Heart right ventricle (tissue), 16 donors: ENCODE data around the gene SLC17A1. TPM values are rescaled to one million over a fixed set of nuclear protein-coding genes. Genes with fewer than 3 reads are reported as not detected.

Experiments used
- ATAC-seq, 8 donors: fragments of 200-7000 bp; cut with Tn5 transposase; one replicate each; pipeline ENCODE4 v1.9.1; 2020; ENCODE audit warnings: mild to moderate bottlenecking in 8 of 8, moderate library complexity in 8 of 8, moderate number of reproducible peaks in 1 of 8
- DNase-seq, 2 donors: peaks; one replicate each; pipeline ENCODE4 v3.0.0-alpha.2; 2020
- H3K27ac ChIP-seq, 10 donors: fragments of 200-600 bp; sonication (generic) in 2 of 10; one replicate each; pipeline versions ENCODE4 v1.5.0 to v1.8.0; 2020 to 2022; ENCODE audit warnings: mild to moderate bottlenecking in 3 of 10
- H3K27me3 ChIP-seq, 7 donors: fragments of 200-600 bp; one replicate each; pipeline ENCODE4 v1.8.0; 2021 to 2022; ENCODE audit warnings: mild to moderate bottlenecking in 2 of 7
- H3K36me3 ChIP-seq, 9 donors: fragments of 200-600 bp; sonication (generic) in 1 of 9; one replicate each; pipeline versions ENCODE4 v1.5.0 to v1.8.0; 2020 to 2022; ENCODE audit warnings: mild to moderate bottlenecking in 2 of 9
- H3K4me1 ChIP-seq, 9 donors: fragments of 200-600 bp; sonication (generic) in 1 of 9; one replicate each; pipeline versions ENCODE4 v1.5.0 to v1.8.0; 2020 to 2022; ENCODE audit warnings: mild to moderate bottlenecking in 4 of 9
- H3K4me3 ChIP-seq, 10 donors: fragments of 200-600 bp; sonication (generic) in 2 of 10; one replicate each; pipeline versions ENCODE4 v1.5.0 to v1.8.0; 2020 to 2022; ENCODE audit warnings: mild to moderate bottlenecking in 7 of 10, moderate library complexity in 2 of 10
- H3K9me3 ChIP-seq, 11 donors: fragments of 200-600 bp in 10 of 11; sonication (generic) in 2 of 11; one replicate each; pipeline versions ENCODE4 v1.5.0 to v1.8.0; 2013 to 2022; ENCODE audit warnings: mild to moderate bottlenecking in 2 of 11, control low read depth in 1 of 11, moderate library complexity in 1 of 11
- CTCF ChIP-seq, 9 donors: fragments of 200-600 bp; sonication (generic) in 2 of 9; IDR thresholded peaks; one replicate each; pipeline versions ENCODE4 v1.5.0 to v1.8.0; 2021 to 2022; ENCODE audit warnings: antibody characterized with exemption in 9 of 9, mild to moderate bottlenecking in 5 of 9, moderate library complexity in 1 of 9
- WGBS, 2 donors: extraction: QIAGEN DNeasy Blood & Tissue Kit; methylation state at CpG; one replicate each; pipeline ENCODE4 v1.1.7; 2013; ENCODE audit warnings: inconsistent platforms in 1 of 2; 5-methylcytosine and 5-hydroxymethylcytosine counted together
- intact Hi-C, 10 donors: fragments of 100-400 bp; cut with DNase I; formaldehyde crosslinking; loops; one replicate each; pipeline versions ENCODE4 v1.11.1 to v1.14.2; 2022
- polyA plus RNA-seq, 2 donors: library from polyadenylated mRNA; stranded (reverse); fragments of 200-250 nt; gene quantifications; one replicate each; pipeline ENCODE4 v1.2.3, GENCODE V29; 2013
- total RNA-seq, 10 donors: library from RNA; stranded (reverse); fragmentation: NEBNext Ultra II Directional in 3 of 10; extraction: Animal tissue kit (Norgen Biotek cat#: 25700) in 3 of 10; gene quantifications; one replicate each; pipeline versions ENCODE4 v1.2.1 to v1.2.4, GENCODE V29; 2021 to 2023
- donor health status: Arrhythmogenic right ventricular cardiomyopathy.
- donor health status: ischemic (EF 13 %, LVEDD 7.1; RV severe dilation, severe dysfunction).
- donor health status: healthy with polysubstance abuse.
- donor health status: DM: no; HTN: yes; CAD: no.
- donor health status: DM: no; HTN: no; CAD: no.
- donor health status: ischemic (EF 25% LVEDD 6.9; RV normal size, moderate dysfunction).
- donor health status: ischemic (EF 25% LVEDD 5.7; RV mildly dilated, moderate dysfunction).
- donor health status: healthy.
- donor health status: DM: yes; HTN: yes; CAD: no.
- donor health status: Ischemic cardiomyopathy.
- donor health status: ischemic (EF 35%, LVEDD 5.7; RV mildly dilated, moderate dysfunction).
- donor health status: nonischemic (EF 11% LVEDD 7.7; RV severe dilation, severe dysfunction).
- donor health status: DM: yes; HTN: yes; CAD: no.
- donor health status: PGD.
- donor health status: ischemic (EF 29% LVEDD 5.4; RV normal size, mild dysfunction).
- donor health status: nonischemic (EF 23%, LVEDD 6.1; RV moderate dilation, normal function).

SLC17A1 gene
- total and polyA plus RNA-seq, 12 donors = not detected

DNA sequence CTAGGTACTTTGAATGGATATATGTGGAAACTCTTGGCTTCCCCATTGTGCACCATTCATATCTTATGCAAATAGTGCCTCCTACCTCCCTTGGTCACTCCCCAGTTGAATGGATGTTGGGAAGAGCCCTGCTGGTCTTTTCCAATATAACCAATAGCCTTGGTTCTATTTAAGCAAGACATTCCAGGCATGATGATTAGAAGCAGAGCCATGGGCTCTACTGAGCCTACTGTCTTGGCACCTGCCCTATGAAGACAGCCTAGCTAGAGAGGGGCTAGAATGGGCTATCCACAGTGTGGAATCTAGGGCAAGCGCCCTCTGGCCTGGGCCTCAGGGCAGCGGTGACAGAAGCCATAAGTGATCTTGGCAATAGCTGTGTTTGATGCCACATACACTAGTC lies 15.6 kb downstream of the SLC17A1 start:
- Histone ChIP-seq H3K27ac (no peak overlapping the region), H3K9me3 (peaks cover 0 to 6% (median 0%) of the 10 kb centered on the region in 11 donors), H3K27me3 (peaks cover 0 to 4% (median 0%) of the 10 kb centered on the region in 7 donors), H3K4me1 (no peaks in the 10 kb centered on the region), H3K36me3 (no peaks in the 10 kb centered on the region), H3K4me3 (no peak overlapping the region)
- WGBS, 2 donors = 94% methylated on average over 2 of the region's 2 CpGs
- intact Hi-C loops = no loop called here
- DNase-seq (no peak), ATAC-seq (no peak)
- TF ChIP-seq CTCF (IDR thresholded peaks at IDR 0.05) = no peak

DNA sequence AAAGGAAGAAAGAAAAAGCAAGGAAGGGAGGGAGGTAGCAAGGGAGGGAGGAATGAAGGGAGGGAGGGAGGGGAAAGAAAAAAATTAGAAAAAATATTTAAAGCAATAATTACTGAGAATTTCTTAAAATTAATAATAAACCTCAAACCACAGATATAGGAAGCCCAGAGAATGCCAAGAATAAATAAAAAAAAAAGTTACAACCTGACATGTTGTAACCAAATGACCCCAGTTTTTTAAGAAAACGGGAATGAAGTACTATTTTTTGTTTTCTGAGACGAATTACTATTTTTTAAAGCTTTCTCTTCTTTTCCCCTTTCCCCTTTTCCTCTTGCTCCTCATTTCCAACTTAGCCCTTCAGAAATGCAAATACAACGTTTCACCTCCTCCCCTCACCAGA lies 16.7 kb downstream of the SLC17A1 start:
- intact Hi-C loops = no loop called here
- Histone ChIP-seq H3K4me1 (no peaks in the 10 kb centered on the region), H3K27me3 (peaks cover 0 to 4% (median 0%) of the 10 kb centered on the region in 7 donors), H3K27ac (no peak overlapping the region), H3K36me3 (no peaks in the 10 kb centered on the region), H3K9me3 (peaks cover 0 to 6% (median 0%) of the 10 kb centered on the region in 11 donors), H3K4me3 (no peak overlapping the region)
- TF ChIP-seq CTCF (IDR thresholded peaks at IDR 0.05) = no peak
- no peak for DNase-seq
- no peak for ATAC-seq
- 55 to 56% methylated on average over 3 of the region's 3 CpGs for WGBS, 2 donors

DNA sequence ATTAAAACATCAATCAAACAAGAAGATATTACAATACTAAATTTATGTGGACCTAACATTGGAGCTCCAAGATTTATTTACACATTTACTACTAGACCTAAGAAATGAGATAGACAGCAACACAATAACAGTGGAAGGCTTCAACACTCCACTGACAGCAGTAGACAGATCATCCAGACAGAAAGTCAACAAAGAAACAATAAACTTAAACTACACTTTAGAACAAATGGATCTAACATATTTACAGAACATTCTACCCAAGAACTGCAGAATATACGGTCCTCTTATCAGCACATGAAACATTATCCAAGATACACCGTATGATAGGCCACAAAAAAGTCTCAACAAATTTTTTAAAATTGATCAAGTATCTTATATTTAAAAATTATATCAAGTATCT lies 27.0 kb downstream of the SLC17A1 start:
- WGBS, 2 donors = 81 to 86% methylated on average over 2 of the region's 2 CpGs
- DNase-seq = no peak
- Histone ChIP-seq H3K27me3 (peaks cover 0 to 6% (median 0%) of the 10 kb centered on the region in 7 donors), H3K4me3 (no peak overlapping the region), H3K27ac (no peak overlapping the region), H3K4me1 (no peaks in the 10 kb centered on the region), H3K9me3 (peaks cover 0 to 8% (median 0%) of the 10 kb centered on the region in 11 donors), H3K36me3 (no peaks in the 10 kb centered on the region)
- no peak for TF ChIP-seq CTCF (IDR thresholded peaks at IDR 0.05)
- intact Hi-C loops = no loop called here
- no peak for ATAC-seq

- peaks cover 0 to 8% (median 0%) of the 10 kb centered on the region in 11 donors for H3K9me3 ChIP-seq
- DNase-seq = no peak
- H3K27ac ChIP-seq = no peak overlapping the region
- no peak for TF ChIP-seq CTCF (IDR thresholded peaks at IDR 0.05)
- no peak for ATAC-seq
- H3K36me3 ChIP-seq = no peaks in the 10 kb centered on the region
- WGBS, 2 donors = 67 to 74% methylated on average over 4 of the region's 4 CpGs
- no peaks in the 10 kb centered on the region for H3K4me1 ChIP-seq
- H3K4me3 ChIP-seq = no peak overlapping the region
- intact Hi-C loops = no loop called here
- peaks cover 0 to 6% (median 0%) of the 10 kb centered on the region in 7 donors for H3K27me3 ChIP-seq
Observed at GRCh38 chr6:25801436-25801835, 30.4 kb downstream of the SLC17A1 start.
